Measurements from ENCODE around the gene STARD3.

Gene STARD3

GRCh38 chr17:39593371-39593770, 43.6 kb upstream of the STARD3 start:
- no peak overlapping the region for H3K9ac ChIP-seq (ENCODE audit: low read depth, low read length, poor library complexity)

GRCh38 chr17:39595294-39595693, 41.6 kb upstream of the STARD3 start:
- H3K4me2 ChIP-seq (ENCODE audit: insufficient read depth, low read length, poor library complexity, severe bottlenecking), result no peak overlapping the region
- no peak overlapping the region for H2BK12ac ChIP-seq (ENCODE audit: low read length)
- DNase-seq (ENCODE audit: low spot score), result no peak
- H4K91ac ChIP-seq (ENCODE audit: low read depth, low read length, poor library complexity), result no peak overlapping the region
- H2BK15ac ChIP-seq (ENCODE audit: low read length), result no peak overlapping the region
- no peak overlapping the region for H4K8ac ChIP-seq (ENCODE audit: low read depth, low read length)
- H3K79me1 ChIP-seq (ENCODE audit: low read depth, low read length), result no peaks in the 10 kb centered on the region
- H3K9ac ChIP-seq (ENCODE audit: low read depth, low read length, poor library complexity), result no peak overlapping the region
- no peak overlapping the region for H3K23ac ChIP-seq (ENCODE audit: low read depth, low read length, poor library complexity)
- H3K27ac ChIP-seq (replicated peaks; ENCODE audit: low read length), result no peak overlapping the region
- H3K14ac ChIP-seq (ENCODE audit: low read length), result no peak overlapping the region
- peaks cover 0 to 2% of the 10 kb centered on the region in 2 donors for H3K9me3 ChIP-seq (replicated peaks in 1 of 2; ENCODE audit: control insufficient read depth in 2 of 2, insufficient read depth in 1 of 2, low read depth in 1 of 2, low read length in 2 of 2)
- no peak overlapping the region for H2BK5ac ChIP-seq (ENCODE audit: low read length)
- no peak overlapping the region for H3K4ac ChIP-seq (ENCODE audit: low read length)
- H2AK5ac ChIP-seq (ENCODE audit: low read depth, low read length), result no peak overlapping the region
- WGBS, 2 donors (ENCODE audit: extremely low coverage in 2 of 2, insufficient read length in 2 of 2, insufficient replicate concordance in 1 of 2), result no CpG with 5 or more reads among the region's 4 CpGs
- no peak overlapping the region for H2AFZ ChIP-seq (ENCODE audit: low read length)
- H3K4me1 ChIP-seq (ENCODE audit: control insufficient read depth in 2 of 2, insufficient read depth in 1 of 2, low read depth in 1 of 2, low read length in 2 of 2), result no peaks in the 10 kb centered on the region
- no peak overlapping the region for H3K4me3 ChIP-seq (ENCODE audit: low read length in 2 of 2)
- no peak overlapping the region for H2BK120ac ChIP-seq (ENCODE audit: low read depth, low read length)
- no peak overlapping the region for H3K18ac ChIP-seq (ENCODE audit: low read length)
- H3K36me3 ChIP-seq (replicated peaks in 1 of 2; ENCODE audit: control insufficient read depth in 2 of 2, insufficient read depth in 2 of 2, low read length in 2 of 2), result no peaks in the 10 kb centered on the region
- peaks cover 46 to 91% (median 78%) of the 10 kb centered on the region in 3 experiments for H3K27me3 ChIP-seq (ENCODE audit: control insufficient read depth in 3 of 3, insufficient read depth in 3 of 3, low read depth in 1 of 3, low read length in 3 of 3)

More at GRCh38 chr17:39593371-39593770, 43.6 kb upstream of the STARD3 start:
- no peak overlapping the region for H2BK15ac ChIP-seq (ENCODE audit: low read length)
- H2AK5ac ChIP-seq (ENCODE audit: low read depth, low read length), result no peak overlapping the region
- H3K79me1 ChIP-seq (ENCODE audit: low read depth, low read length), result no peaks in the 10 kb centered on the region
- no peak overlapping the region for H4K91ac ChIP-seq (ENCODE audit: low read depth, low read length, poor library complexity)
- no peak overlapping the region for H4K8ac ChIP-seq (ENCODE audit: low read depth, low read length)
- no peak overlapping the region for H2AFZ ChIP-seq (ENCODE audit: low read length)
- H3K4me3 ChIP-seq (ENCODE audit: low read length in 2 of 2), result peak overlapping the region in 1 of 2 donors; percentile 65
- H2BK120ac ChIP-seq (ENCODE audit: low read depth, low read length), result no peak overlapping the region
- WGBS, 2 donors (ENCODE audit: extremely low coverage in 2 of 2, insufficient read length in 2 of 2, insufficient replicate concordance in 1 of 2), result no CpG with 5 or more reads among the region's 2 CpGs
- H3K27ac ChIP-seq (replicated peaks; ENCODE audit: low read length), result no peak overlapping the region
- no peak overlapping the region for H3K23ac ChIP-seq (ENCODE audit: low read depth, low read length, poor library complexity)
- no peak overlapping the region for H2BK5ac ChIP-seq (ENCODE audit: low read length)
- H3K36me3 ChIP-seq (replicated peaks in 1 of 2; ENCODE audit: control insufficient read depth in 2 of 2, insufficient read depth in 2 of 2, low read length in 2 of 2), result no peaks in the 10 kb centered on the region
- H3K4ac ChIP-seq (ENCODE audit: low read length), result no peak overlapping the region
- peaks cover 28 to 80% (median 62%) of the 10 kb centered on the region in 3 experiments for H3K27me3 ChIP-seq (ENCODE audit: control insufficient read depth in 3 of 3, insufficient read depth in 3 of 3, low read depth in 1 of 3, low read length in 3 of 3)
- no peak overlapping the region for H3K14ac ChIP-seq (ENCODE audit: low read length)
- no peak for DNase-seq (ENCODE audit: low spot score)
- peaks cover 0 to 2% of the 10 kb centered on the region in 2 donors for H3K9me3 ChIP-seq (replicated peaks in 1 of 2; ENCODE audit: control insufficient read depth in 2 of 2, insufficient read depth in 1 of 2, low read depth in 1 of 2, low read length in 2 of 2)
- H3K4me1 ChIP-seq (ENCODE audit: control insufficient read depth in 2 of 2, insufficient read depth in 1 of 2, low read depth in 1 of 2, low read length in 2 of 2), result no peaks in the 10 kb centered on the region
- no peak overlapping the region for H3K18ac ChIP-seq (ENCODE audit: low read length)
- H3K4me2 ChIP-seq (ENCODE audit: insufficient read depth, low read length, poor library complexity, severe bottlenecking), result no peak overlapping the region
- no peak overlapping the region for H2BK12ac ChIP-seq (ENCODE audit: low read length)

- Histone ChIP-seq H3K18ac (ENCODE audit: low read length) (no peak overlapping the region), H2BK12ac (ENCODE audit: low read length) (no peak overlapping the region), H3K4me1 (ENCODE audit: control insufficient read depth in 2 of 2, insufficient read depth in 1 of 2, low read depth in 1 of 2, low read length in 2 of 2) (no peaks in the 10 kb centered on the region), H3K9me3 (replicated peaks in 1 of 2; ENCODE audit: control insufficient read depth in 2 of 2, insufficient read depth in 1 of 2, low read depth in 1 of 2, low read length in 2 of 2) (peaks cover 0 to 2% of the 10 kb centered on the region in 2 donors), H2AK5ac (ENCODE audit: low read depth, low read length) (no peak overlapping the region), H3K23ac (ENCODE audit: low read depth, low read length, poor library complexity) (no peak overlapping the region), H3K14ac (ENCODE audit: low read length) (no peak overlapping the region), H3K36me3 (replicated peaks in 1 of 2; ENCODE audit: control insufficient read depth in 2 of 2, insufficient read depth in 2 of 2, low read length in 2 of 2) (no peaks in the 10 kb centered on the region), H2BK5ac (ENCODE audit: low read length) (no peak overlapping the region), H4K91ac (ENCODE audit: low read depth, low read length, poor library complexity) (no peak overlapping the region), H3K4me3 (ENCODE audit: low read length in 2 of 2) (no peak overlapping the region), H3K79me1 (ENCODE audit: low read depth, low read length) (no peaks in the 10 kb centered on the region), H3K27ac (replicated peaks; ENCODE audit: low read length) (no peak overlapping the region), H4K8ac (ENCODE audit: low read depth, low read length) (no peak overlapping the region), H2BK120ac (ENCODE audit: low read depth, low read length) (no peak overlapping the region), H2BK15ac (ENCODE audit: low read length) (no peak overlapping the region), H3K27me3 (ENCODE audit: control insufficient read depth in 3 of 3, insufficient read depth in 3 of 3, low read depth in 1 of 3, low read length in 3 of 3) (peaks cover 53 to 98% (median 85%) of the 10 kb centered on the region in 3 experiments), H3K4me2 (ENCODE audit: insufficient read depth, low read length, poor library complexity, severe bottlenecking) (no peak overlapping the region), H3K9ac (ENCODE audit: low read depth, low read length, poor library complexity) (no peak overlapping the region), H3K4ac (ENCODE audit: low read length) (no peak overlapping the region), H2AFZ (ENCODE audit: low read length) (no peak overlapping the region)
- WGBS, 2 donors (ENCODE audit: extremely low coverage in 2 of 2, insufficient read length in 2 of 2, insufficient replicate concordance in 1 of 2), result no CpG with 5 or more reads among the region's 11 CpGs
- no peak for DNase-seq (ENCODE audit: low spot score)
Observed at GRCh38 chr17:39595928-39596510, 40.9 kb upstream of the STARD3 start.

DNA sequence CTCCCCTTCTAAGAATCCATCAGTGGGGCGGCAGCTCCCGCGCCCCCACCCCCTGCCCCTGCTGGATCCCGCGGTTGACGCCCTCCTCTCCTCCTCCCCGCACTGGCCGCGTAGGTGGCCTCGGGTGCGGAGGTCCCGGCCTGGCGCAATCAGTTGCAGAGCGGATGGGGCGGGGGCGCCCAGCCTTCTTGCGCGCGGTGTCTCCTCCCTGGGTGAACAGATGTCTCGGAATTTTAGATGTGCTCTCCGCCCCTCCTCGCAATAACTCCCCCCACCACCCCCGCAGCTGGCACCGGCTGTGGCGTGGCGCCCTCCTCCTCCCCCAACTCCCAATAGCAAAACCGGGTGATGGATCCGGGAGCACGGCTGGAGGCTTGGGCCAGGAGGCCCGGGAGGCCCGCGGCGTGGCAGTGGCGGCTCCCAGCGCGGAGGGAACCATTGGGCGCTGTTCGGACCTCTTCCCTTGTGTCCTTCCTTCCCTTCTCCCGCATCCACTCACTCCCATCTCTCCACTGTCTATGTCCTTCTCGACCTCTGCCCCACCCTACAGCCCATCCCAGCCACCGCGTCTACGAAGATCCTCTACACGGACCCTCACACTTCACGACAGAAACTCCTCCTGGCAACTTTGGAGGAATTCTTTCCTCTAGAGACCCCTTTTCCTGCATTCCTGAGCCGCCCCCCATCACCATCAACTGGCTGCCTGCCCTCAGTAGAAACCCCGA, 40.2 kb upstream of the STARD3 start:
- Histone ChIP-seq H2BK12ac (ENCODE audit: low read length) (no peak overlapping the region), H3K79me1 (ENCODE audit: low read depth, low read length) (no peaks in the 10 kb centered on the region), H2BK5ac (ENCODE audit: low read length) (no peak overlapping the region), H3K4me1 (ENCODE audit: control insufficient read depth in 2 of 2, insufficient read depth in 1 of 2, low read depth in 1 of 2, low read length in 2 of 2) (no peaks in the 10 kb centered on the region), H3K9me3 (replicated peaks in 1 of 2; ENCODE audit: control insufficient read depth in 2 of 2, insufficient read depth in 1 of 2, low read depth in 1 of 2, low read length in 2 of 2) (peaks cover 0 to 2% of the 10 kb centered on the region in 2 donors), H3K27ac (replicated peaks; ENCODE audit: low read length) (no peak overlapping the region), H3K4me3 (ENCODE audit: low read length in 2 of 2) (no peak overlapping the region), H3K36me3 (replicated peaks in 1 of 2; ENCODE audit: control insufficient read depth in 2 of 2, insufficient read depth in 2 of 2, low read length in 2 of 2) (no peaks in the 10 kb centered on the region), H3K4me2 (ENCODE audit: insufficient read depth, low read length, poor library complexity, severe bottlenecking) (no peak overlapping the region), H2AFZ (ENCODE audit: low read length) (no peak overlapping the region), H3K23ac (ENCODE audit: low read depth, low read length, poor library complexity) (peak overlapping the region; percentile 34), H3K14ac (ENCODE audit: low read length) (no peak overlapping the region), H4K8ac (ENCODE audit: low read depth, low read length) (no peak overlapping the region), H2AK5ac (ENCODE audit: low read depth, low read length) (no peak overlapping the region), H3K9ac (ENCODE audit: low read depth, low read length, poor library complexity) (peak overlapping the region; percentile 32), H3K4ac (ENCODE audit: low read length) (no peak overlapping the region), H2BK15ac (ENCODE audit: low read length) (no peak overlapping the region), H4K91ac (ENCODE audit: low read depth, low read length, poor library complexity) (no peak overlapping the region), H3K18ac (ENCODE audit: low read length) (peak overlapping the region; percentile 53), H2BK120ac (ENCODE audit: low read depth, low read length) (no peak overlapping the region), H3K27me3 (ENCODE audit: control insufficient read depth in 3 of 3, insufficient read depth in 3 of 3, low read depth in 1 of 3, low read length in 3 of 3) (peaks cover 60 to 99% (median 89%) of the 10 kb centered on the region in 3 experiments)
- no CpG with 5 or more reads among the region's 47 CpGs for WGBS, 2 donors (ENCODE audit: extremely low coverage in 2 of 2, insufficient read length in 2 of 2, insufficient replicate concordance in 1 of 2)
- DNase-seq (ENCODE audit: low spot score), result no peak

All from neuronal stem cell (in vitro differentiated cells).